ENCODE measurements around the gene EYA3.

GRCh38 chr1:27961646-27962221 lies 126.7 kb downstream of the EYA3 start:
- TF ChIP-seq POLR2A (IDR thresholded peaks at IDR 0.05), result no peak
- no peak for TF ChIP-seq CTCF (IDR thresholded peaks at IDR 0.05)
- TF ChIP-seq POLR2AphosphoS5 (IDR thresholded peaks at IDR 0.05), result no peak

Data from gastroesophageal sphincter (tissue), 3 donors.